Activated naive CD4-positive, alpha-beta T cell treated with Interleukin-2 at 50 U/mL for 16 hours (primary cell): ENCODE measurements around the gene COQ10A.
"Not testable (repeated sequence)": the region's sequence is repeated elsewhere in the genome, so short reads cannot be mapped to it uniquely, and the experiment has no call there.

Experiments used
- DNase-seq: peaks from one replicate; pipeline ENCODE4 v3.0.0-alpha.2; 2020

Gene COQ10A

DNA sequence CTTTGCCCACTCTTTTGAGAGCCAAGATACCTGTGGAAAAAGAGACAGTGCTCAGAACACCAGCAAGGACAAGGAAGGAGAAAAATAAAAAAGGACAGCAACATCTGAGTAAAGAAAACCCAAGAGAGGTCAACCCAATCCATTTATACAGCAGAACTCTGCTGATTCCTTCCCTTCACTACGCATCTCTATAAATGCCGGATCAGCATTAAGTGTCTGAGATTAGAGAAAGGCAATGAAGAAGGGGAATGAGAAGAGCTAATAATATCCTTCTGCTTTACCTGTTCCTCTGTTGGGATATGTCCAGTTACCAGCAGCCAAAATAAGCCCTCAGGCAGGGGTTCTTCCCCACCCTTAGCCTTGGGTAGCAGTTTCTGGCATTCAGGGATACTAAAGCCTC, 15.8 kb downstream of the COQ10A start:
- no peak for DNase-seq

GRCh38 chr12:56284263-56284662, 17.5 kb downstream of the COQ10A start:
- not testable (repeated sequence) for DNase-seq

GRCh38 chr12:56286044-56286830, 19.5 kb downstream of the COQ10A start:
- no peak for DNase-seq

DNA sequence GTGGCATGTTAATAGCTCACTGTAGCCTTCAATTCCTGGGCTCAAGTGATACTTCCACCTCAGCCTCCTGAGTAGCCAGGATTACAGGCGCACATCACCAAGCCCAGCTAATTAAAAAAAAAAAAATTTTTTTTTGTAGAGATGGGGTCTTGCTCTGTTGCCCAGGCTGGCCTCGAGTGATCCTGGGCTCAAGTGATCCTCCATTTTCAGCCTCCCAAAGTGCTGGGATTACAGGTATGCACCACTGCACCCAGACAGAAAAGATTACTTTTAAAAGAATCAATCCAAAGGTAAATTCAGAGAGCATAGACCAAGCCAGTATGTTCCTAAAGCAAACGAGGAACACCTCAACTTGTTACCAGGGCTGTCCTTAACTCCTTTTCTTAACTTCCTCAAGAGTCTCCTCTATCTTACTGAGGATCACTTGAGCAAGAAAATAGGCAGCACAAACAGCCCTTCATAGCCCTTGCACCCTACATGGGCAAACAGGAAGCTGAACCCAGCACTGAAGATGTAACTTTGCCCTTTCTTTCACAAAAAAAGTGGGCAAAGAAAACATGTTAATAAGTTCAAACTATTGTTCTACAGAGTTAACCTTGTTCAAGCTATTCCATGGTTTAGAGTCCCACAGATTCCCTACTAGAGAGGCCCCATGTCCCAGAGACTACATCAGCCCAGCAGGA, 22.1 kb downstream of the COQ10A start:
- DNase-seq: no peak

DNA sequence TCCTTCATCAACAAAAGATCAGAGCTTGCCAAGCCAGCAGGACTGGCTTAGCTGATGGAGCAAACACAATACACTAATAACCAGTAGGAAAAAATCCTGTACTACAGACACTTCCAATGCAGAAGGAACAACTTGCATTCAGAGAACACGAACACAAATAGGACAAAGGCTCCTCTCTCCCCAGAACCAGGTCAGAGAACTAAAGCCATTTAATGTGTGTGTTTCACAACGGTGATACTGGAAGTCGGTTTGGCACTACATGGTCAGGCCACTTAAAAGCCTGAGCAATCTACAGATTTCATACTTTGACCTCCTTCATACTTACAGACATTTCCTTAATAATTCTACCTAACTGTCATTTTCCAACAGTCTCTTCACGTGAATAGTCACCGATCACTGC, 27.1 kb downstream of the COQ10A start:
- DNase-seq: no peak

DNA sequence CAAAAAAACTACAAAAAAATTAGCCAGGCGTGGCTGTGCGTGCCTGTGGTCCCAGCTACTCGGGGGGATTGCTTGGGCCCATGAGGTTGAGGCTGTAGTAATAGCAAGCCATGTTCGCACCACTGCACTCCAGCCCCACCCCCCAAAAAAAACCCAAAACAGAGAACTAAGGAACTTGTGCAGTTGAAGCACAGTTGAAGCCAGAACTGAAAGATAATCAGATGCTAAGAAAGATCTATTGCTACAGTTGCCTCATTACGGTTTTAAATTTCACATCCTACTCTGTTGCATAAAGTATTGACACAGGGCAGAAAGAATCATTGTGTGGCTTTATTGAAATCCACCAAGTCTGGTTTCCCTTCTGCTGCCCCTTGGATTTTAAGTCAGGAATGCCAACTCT, 29.6 kb downstream of the COQ10A start:
- DNase-seq: no peak

DNA sequence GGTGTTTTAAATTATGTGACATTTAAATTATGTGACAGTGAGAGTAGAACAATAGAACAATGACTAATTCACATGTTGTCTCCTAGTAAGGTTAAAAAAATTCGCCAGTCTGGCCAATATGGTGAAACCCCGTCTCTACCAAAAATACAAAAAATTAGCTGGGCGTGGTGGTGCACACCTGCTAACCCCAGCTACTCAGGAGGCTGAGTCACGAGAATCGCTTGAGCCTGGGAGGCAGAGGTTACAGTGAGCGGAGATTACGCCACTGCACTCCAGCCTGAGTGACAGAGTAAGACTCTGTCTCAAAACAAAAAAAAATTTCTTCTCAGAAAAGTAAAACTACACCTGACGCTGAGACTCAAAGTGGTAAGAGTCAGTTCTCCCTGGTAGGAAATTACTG, 30.7 kb downstream of the COQ10A start:
- no peak for DNase-seq

DNA sequence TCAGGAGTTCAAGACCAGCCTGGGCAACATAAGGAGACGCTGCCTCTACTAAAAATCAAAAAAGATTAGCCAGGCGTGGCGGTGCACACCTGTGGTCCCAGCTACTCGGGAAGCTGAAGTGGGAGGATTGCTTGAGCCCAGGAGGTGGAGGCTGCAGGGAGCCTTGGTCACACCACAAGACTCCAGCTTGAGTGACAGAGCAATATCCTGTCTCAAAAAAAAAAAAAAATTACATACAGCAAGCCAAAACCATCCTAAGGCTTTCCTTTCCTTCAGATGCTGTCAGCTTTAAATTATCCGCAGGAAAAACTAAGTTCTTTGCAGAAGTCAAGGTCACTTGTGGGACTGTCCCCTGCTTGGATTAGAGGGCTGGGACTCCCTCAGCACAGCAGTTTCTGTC, 32.1 kb downstream of the COQ10A start:
- DNase-seq: no peak

GRCh38 chr12:56299308-56299852, 32.6 kb downstream of the COQ10A start:
- peak; percentile 26 for DNase-seq

- peak; percentile 99 for DNase-seq
Measured at GRCh38 chr12:56299853-56300643, 33.3 kb downstream of the COQ10A start, which contains the start of gene CS. Gene CS (minus strand): TSS chr12:56300330. CDS start chr12:56300201, 129 bp downstream.

GRCh38 chr12:56300644-56301464, 34.1 kb downstream of the COQ10A start:
- no peak for DNase-seq

DNA sequence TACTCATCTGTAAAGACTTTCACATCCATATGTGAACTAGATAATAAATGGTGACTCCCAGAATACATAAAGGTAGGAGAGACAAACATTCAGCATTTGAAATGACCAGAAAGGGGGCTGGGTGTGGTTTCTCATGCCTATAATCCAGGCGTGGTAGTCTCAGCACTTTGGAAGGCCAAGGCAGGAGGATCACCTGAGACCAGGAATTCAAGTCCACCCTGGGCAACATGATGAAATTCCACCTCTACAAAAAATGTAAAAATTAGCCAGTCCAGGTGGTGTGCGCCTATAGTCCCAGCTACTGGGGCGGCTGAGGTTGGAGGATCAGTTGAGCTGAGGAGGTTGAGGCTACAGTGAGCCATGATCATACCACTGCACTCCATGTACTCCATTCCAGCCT, 37.5 kb downstream of the COQ10A start:
- no peak for DNase-seq

GRCh38 chr12:56304872-56305590, 38.3 kb downstream of the COQ10A start:
- DNase-seq: no peak

DNA sequence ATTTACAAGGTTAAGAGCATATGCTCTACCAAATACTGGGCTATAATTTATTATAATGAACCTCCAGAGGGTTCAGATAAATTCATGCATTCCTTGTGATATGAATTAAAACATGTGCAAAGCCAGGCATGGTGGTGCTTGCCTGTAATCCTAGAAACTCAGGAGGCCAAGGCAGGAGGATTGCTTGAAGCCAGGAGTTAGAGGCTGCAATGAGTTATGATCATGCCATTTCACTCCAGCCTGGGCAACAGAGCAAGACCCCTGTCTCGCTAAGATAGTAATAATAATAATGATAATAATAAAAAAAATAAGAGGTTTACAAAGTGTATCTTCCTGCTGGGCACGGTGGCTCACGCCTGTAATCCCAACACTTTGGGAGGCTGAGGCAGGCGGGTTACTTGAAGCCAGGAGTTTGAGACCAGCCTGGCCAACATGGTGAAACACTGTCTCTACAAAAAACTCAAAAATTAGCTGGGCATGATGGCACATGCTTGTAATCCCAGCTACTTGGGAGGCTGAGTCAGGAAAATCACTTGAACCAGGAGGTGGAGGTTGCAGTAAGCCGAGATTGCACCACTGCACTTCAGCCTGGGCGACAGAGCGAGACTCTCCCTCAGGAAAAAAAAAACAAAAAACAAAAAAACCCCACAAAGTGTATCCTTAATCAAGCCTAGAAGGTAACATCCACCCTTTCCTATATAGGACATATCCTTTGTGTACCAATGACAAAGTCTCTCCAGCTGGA, 40.7 kb downstream of the COQ10A start:
- DNase-seq: no peak

DNA sequence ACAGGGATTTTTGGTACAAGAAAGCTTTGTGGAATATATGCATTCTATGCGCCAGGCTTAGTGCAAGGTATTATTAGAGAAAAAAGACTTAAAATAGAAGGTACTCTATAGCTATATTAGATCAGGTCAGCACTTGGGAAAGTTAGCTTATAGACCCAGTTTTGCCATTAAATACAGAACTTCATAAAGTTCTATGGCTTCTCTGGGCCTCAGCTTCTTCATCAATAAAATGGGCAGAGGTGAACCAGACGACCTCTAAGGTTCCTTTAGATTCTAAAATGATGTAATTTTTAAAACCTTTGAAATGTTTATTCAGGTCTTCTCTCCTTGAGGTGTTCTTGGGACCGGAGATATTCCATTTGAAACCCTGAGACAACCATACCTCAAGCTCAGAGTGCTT, 42.0 kb downstream of the COQ10A start:
- no peak for DNase-seq

DNA sequence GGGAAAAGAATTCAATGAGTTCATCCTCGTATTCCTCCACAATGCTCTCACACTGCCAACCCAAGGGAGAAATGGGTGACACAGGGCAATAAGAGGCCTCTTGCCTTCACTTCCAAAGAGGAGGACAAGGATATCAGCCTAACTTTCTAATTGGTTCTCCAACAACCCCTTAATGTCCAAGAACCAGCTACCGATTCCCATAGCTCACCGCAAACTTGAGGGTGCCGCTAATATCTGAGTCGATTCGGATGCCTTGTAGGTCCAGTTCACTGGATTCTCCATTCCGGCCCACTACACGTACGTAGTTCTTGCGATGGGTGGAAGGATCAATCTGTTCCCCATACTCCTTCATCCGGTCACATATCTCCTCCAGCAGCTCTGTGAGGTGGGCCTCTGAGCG, 44.3 kb downstream of the COQ10A start:
- DNase-seq: no peak

DNA sequence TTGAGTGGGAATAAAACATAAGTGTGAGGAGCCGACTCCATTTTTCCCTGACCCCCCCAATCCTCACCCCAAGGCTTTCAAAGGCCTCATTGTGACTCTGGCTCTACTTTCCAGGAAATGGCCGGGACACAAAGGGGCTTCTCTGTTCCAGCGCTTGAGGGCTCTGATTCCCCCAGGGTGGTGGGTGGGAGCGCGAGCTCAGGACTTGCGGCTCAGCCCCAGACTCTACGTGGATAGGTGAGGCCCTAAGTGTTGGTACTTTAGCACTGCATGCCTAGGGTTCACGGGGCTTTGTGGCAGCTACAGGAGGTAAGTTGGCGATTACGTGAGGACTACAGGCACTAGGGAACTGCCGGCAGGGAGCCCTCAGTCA, 48.5 kb downstream of the COQ10A start:
- DNase-seq: no peak

- DNase-seq: peak; percentile 92
Measured at GRCh38 chr12:56315622-56316473, 49.1 kb downstream of the COQ10A start, which contains the start of gene CNPY2. Gene CNPY2 (minus strand): TSS chr12:56315988. CDS start chr12:56315217, 771 bp downstream.

DNA sequence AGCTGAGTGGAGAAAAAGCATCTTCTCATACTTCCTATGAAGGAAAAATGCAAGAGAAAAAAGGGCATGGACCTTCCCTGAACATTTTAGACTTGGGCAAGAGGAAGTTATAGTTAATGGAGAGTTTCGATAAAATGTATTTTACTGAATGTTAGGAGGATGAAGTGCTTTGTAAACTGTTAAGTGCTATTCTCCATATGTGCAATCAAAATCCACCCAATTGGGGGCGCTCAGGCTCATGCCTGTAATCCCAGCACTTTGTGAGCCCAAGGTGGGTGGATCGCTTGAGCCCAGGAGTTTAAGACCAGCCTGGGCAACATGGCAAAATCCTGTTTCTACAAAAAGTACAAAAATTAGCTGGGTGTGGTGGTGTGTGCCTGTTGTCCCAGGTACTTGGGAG, 50.9 kb downstream of the COQ10A start:
- no peak for DNase-seq
